K562 (cell line): ENCODE results near the gene PLEKHA8. TPM values are rescaled to one million over a fixed set of nuclear protein-coding genes. Genes with fewer than 3 reads are reported as not detected.

Source experiments
- ATAC-seq: fragments of 200-7000 bp; cut with Tn5 transposase; 3 replicates; pipeline ENCODE4 v1.9.1; 2020; ENCODE audit warnings: moderate library complexity
- BruUV-seq: library from RNA; stranded (reverse); fragments of 400-500 nt; replicated peaks from 2 replicates; lab custom pipeline; 2021; lab: Mats Ljungman, UMichigan
- CTCF ChIA-PET: fragments of 300-600 bp; formaldehyde crosslinking; extraction: SDS; loops from one replicate; lab custom pipeline; 2021; ENCODE audit warnings: low intra/inter-chr PET ratio; lab: Yijun Ruan, JAX
- POLR2A ChIA-PET: fragments of 300-600, 350-650 bp; sonication (Branson Sonifier 250); formaldehyde crosslinking; extraction: SDS; loops from one replicate; lab custom pipeline; 2021; ENCODE audit warnings: antibody characterized with exemption, inconsistent platforms; lab: Yijun Ruan, JAX
- DNase-seq, 4 experiments: peaks; one replicate each; pipeline versions ENCODE4 v3.0.0 to v3.0.0-alpha.2; 2011 to 2018; ENCODE audit warnings: low spot score in 3 of 4, mixed read lengths in 3 of 4; ENCODE audit errors: extremely low read depth in 1 of 4
- FAIRE-seq: peaks from 2 replicates; lab custom pipeline; 2011; peaks lifted over from hg19 to GRCh38; lab: Jason Lieb, UNC
- H2AFZ ChIP-seq: 2 replicates; pipeline ENCODE4 v1.6.0; 2011; ENCODE audit warnings: low read depth, low read length, control low read depth, inconsistent platforms
- H3K27ac ChIP-seq: fragments of 200-600 bp; 3 replicates; pipeline ENCODE4 v1.8.0; 2011; ENCODE audit warnings: low read depth, mild to moderate bottlenecking, control low read depth, inconsistent platforms, low read length, moderate library complexity, mixed read lengths; ENCODE audit errors: extremely low read depth
- H3K27me3 ChIP-seq, 2 experiments: fragments of 300-600 bp in 1 of 2; 2 replicates in 1 of 2; 3 replicates in 1 of 2; pipeline versions ENCODE4 v1.6.0 to v1.8.0; 2011; ENCODE audit warnings: inconsistent platforms in 2 of 2, low read length in 2 of 2, mild to moderate bottlenecking in 1 of 2, mixed read lengths in 1 of 2, moderate library complexity in 1 of 2; ENCODE audit not compliant: control insufficient read depth in 2 of 2, insufficient read depth in 2 of 2
- H3K36me3 ChIP-seq: fragments of 300-600 bp; 3 replicates; pipeline ENCODE4 v1.8.0; 2011; ENCODE audit warnings: mild to moderate bottlenecking, low read length, inconsistent platforms; ENCODE audit not compliant: control insufficient read depth, insufficient read depth
- H3K4me1 ChIP-seq, 2 experiments: fragments of 200-600 bp in 1 of 2; replicated peaks in 1 of 2; 2 replicates in 1 of 2; 3 replicates in 1 of 2; pipeline versions ENCODE4 v1.5.1 to v1.8.0; 2011; ENCODE audit warnings: inconsistent platforms in 2 of 2, low read length in 2 of 2, mild to moderate bottlenecking in 1 of 2, mixed read lengths in 1 of 2, moderate library complexity in 1 of 2; ENCODE audit not compliant: control insufficient read depth in 2 of 2, insufficient read depth in 2 of 2
- H3K4me2 ChIP-seq: 2 replicates; pipeline ENCODE4 v1.6.1; 2011; ENCODE audit warnings: low read length, control low read depth, inconsistent platforms, mixed read lengths; ENCODE audit not compliant: insufficient read depth
- H3K4me3 ChIP-seq: fragments of 200-600 bp; sonication (generic), shearing (Covaris generic); 2 replicates; pipeline ENCODE4 v1.5.1; 2016; ENCODE audit warnings: control low read depth, inconsistent platforms
- H3K79me2 ChIP-seq: fragments of 200-600 bp; 3 replicates; pipeline ENCODE4 v1.8.0; 2011; ENCODE audit warnings: low read length, inconsistent platforms; ENCODE audit not compliant: control insufficient read depth, insufficient read depth
- H3K9ac ChIP-seq, 2 experiments: 2 replicates each; pipeline versions ENCODE4 v1.6.0 to v1.6.1; 2011; ENCODE audit warnings: low read depth in 2 of 2, low read length in 2 of 2, control low read depth in 1 of 2, inconsistent platforms in 1 of 2, mild to moderate bottlenecking in 1 of 2, mixed read lengths in 1 of 2; ENCODE audit not compliant: insufficient read depth in 1 of 2
- H3K9me1 ChIP-seq: one replicate; pipeline ENCODE4 v1.6.0; 2011; ENCODE audit warnings: inconsistent platforms, mild to moderate bottlenecking, low read length, moderate library complexity; ENCODE audit not compliant: control insufficient read depth, insufficient read depth
- H3K9me3 ChIP-seq: replicated peaks from 2 replicates; pipeline ENCODE4 v1.5.1; 2011; ENCODE audit warnings: low read depth, low read length, inconsistent platforms; ENCODE audit not compliant: control insufficient read depth, insufficient read depth
- H4K20me1 ChIP-seq: replicated peaks from 2 replicates; pipeline ENCODE4 v1.6.1; 2011; ENCODE audit warnings: low read length, inconsistent platforms, mixed read lengths; ENCODE audit not compliant: control insufficient read depth, insufficient read depth
- BRD4 ChIP-seq: fragments of 200-600 bp; sonication (generic); IDR thresholded peaks from 2 replicates; pipeline ENCODE4 v1.6.1; 2017; ENCODE audit warnings: inconsistent platforms
- FIP1L1 ChIP-seq: fragments of 200-400 bp; formaldehyde crosslinking; IDR thresholded peaks from 2 replicates; pipeline ENCODE4 v1.6.1; 2018; ENCODE audit warnings: mild to moderate bottlenecking, low read depth, low read length; ENCODE audit not compliant: poor library complexity, severe bottlenecking
- FOSL1 ChIP-seq: fragments of 200-800 bp; sonication (Bioruptor generic); conservative IDR thresholded peaks from 2 replicates; pipeline ENCODE4 v1.6.1; 2016; ENCODE audit warnings: missing genetic modification characterization, missing compliant biosample characterization
- HIVEP1 ChIP-seq: fragments of 250-450 bp; sonication (Bioruptor Pico); IDR thresholded peaks from 2 replicates; pipeline ENCODE4 v1.4.0; 2020; ENCODE audit warnings: mild to moderate bottlenecking
- KLF16 ChIP-seq: IDR thresholded peaks from 2 replicates; pipeline ENCODE4 v1.6.1; 2016; ENCODE audit warnings: antibody characterized with exemption
- MBD1 ChIP-seq: fragments of 250-450 bp; sonication (Bioruptor Pico); IDR thresholded peaks from 2 replicates; pipeline ENCODE4 v1.8.0; 2022; ENCODE audit warnings: inconsistent platforms
- MXD1 ChIP-seq: fragments of 250-450 bp; sonication (Bioruptor Pico); IDR thresholded peaks from 2 replicates; pipeline ENCODE4 v1.8.0; 2021; ENCODE audit warnings: borderline replicate concordance, mild to moderate bottlenecking, moderate library complexity; ENCODE audit not compliant: poor library complexity, severe bottlenecking
- NEUROD1 ChIP-seq: fragments of 150-350 bp; IDR thresholded peaks from 2 replicates; pipeline ENCODE4 v1.6.1; 2014; ENCODE audit warnings: borderline replicate concordance, low read length, low read depth; ENCODE audit not compliant: partially characterized antibody
- NUFIP1 ChIP-seq: fragments of 450-650 bp; IDR thresholded peaks from 2 replicates; pipeline ENCODE4 v1.6.1; 2018; ENCODE audit not compliant: partially characterized antibody
- POLR2G ChIP-seq: fragments of 200-400 bp; formaldehyde crosslinking; IDR thresholded peaks from 2 replicates; pipeline ENCODE4 v1.6.1; 2017; ENCODE audit warnings: low read depth, mild to moderate bottlenecking, antibody characterized with exemption, low read length, moderate library complexity
- TGIF2 ChIP-seq: sonication (generic); formaldehyde crosslinking; IDR thresholded peaks from 2 replicates; pipeline ENCODE4 v1.8.1; 2022; ENCODE audit warnings: mild to moderate bottlenecking, missing genetic modification reagents, moderate library complexity
- ZNF133 ChIP-seq: fragments of 250-450 bp; sonication (Bioruptor Pico); IDR thresholded peaks from 2 replicates; pipeline ENCODE4 v1.4.0; 2020; ENCODE audit warnings: mild to moderate bottlenecking
- ZNF175 ChIP-seq: fragments of 200-800 bp; sonication (Bioruptor generic); IDR thresholded peaks from 2 replicates; pipeline ENCODE4 v1.6.1; 2016; ENCODE audit warnings: low read depth, mild to moderate bottlenecking, missing genetic modification characterization, missing compliant biosample characterization
- ZNF311 ChIP-seq: fragments of 250-450 bp; sonication (Bioruptor Pico); IDR thresholded peaks from 2 replicates; pipeline ENCODE4 v1.4.0; 2020; ENCODE audit warnings: mild to moderate bottlenecking, moderate library complexity
- ZNF512 ChIP-seq: IDR thresholded peaks from 2 replicates; pipeline ENCODE4 v1.6.1; 2016; ENCODE audit warnings: missing genetic modification characterization, missing compliant biosample characterization
- WGBS: fragments of 100-300 bp; shearing (Covaris generic); methylation state at CpG from one replicate; pipeline ENCODE4 v1.1.6; 2016; ENCODE audit warnings: low coverage, mixed read lengths; ENCODE audit not compliant: insufficient coverage; ENCODE audit errors: missing lambda C conversion rate; 5-methylcytosine and 5-hydroxymethylcytosine counted together
- in situ Hi-C: fragments of 300-500 bp; cut with MboI; formaldehyde crosslinking; loops from 4 replicates; pipeline ENCODE4 v1.15.0; 2018; ENCODE audit warnings: inconsistent platforms, mixed read lengths
- intact Hi-C: fragments of 100-400 bp; cut with micrococcal nuclease; formaldehyde crosslinking; loops from 2 replicates; pipeline ENCODE4 v1.14.2; 2022
- polyA plus RNA-seq, 8 experiments: library from polyadenylated mRNA; depleted of rRNA in 4 of 8; stranded (reverse) in 5 of 8; unstranded in 3 of 8; fragments of >200 nt; fragmentation: Nextera tagmentation in 2 of 8; fragmentation: Illumina TruSeq in 1 of 8; extraction: Ambion mirVana in 2 of 8; extraction: Trizol in 1 of 8; gene quantifications; 2 replicates each; pipeline versions ENCODE4 v1.2.1 to v1.2.3, GENCODE V29; 2011 to 2014; ENCODE audit warnings: inconsistent platforms in 1 of 8, missing spikeins in 1 of 8
- total RNA-seq, 7 experiments: library from RNA; depleted of rRNA in 6 of 7; stranded (reverse); fragments of >200 nt in 6 of 7; fragmentation: Illumina TruSeq in 2 of 7; extraction: Trizol in 2 of 7; gene quantifications; 2 replicates each; pipeline versions ENCODE4 v1.2.1 to v1.2.3, GENCODE V29; 2011 to 2021; ENCODE audit warnings: low replicate concordance in 1 of 7

Gene PLEKHA8
- total and polyA plus RNA-seq, 9 of the 15 experiments (the other 6 are each of a cell fraction or from before 2014, with no cell fraction given) = 3.2 to 16.3 (median 11.8) TPM

DNA sequence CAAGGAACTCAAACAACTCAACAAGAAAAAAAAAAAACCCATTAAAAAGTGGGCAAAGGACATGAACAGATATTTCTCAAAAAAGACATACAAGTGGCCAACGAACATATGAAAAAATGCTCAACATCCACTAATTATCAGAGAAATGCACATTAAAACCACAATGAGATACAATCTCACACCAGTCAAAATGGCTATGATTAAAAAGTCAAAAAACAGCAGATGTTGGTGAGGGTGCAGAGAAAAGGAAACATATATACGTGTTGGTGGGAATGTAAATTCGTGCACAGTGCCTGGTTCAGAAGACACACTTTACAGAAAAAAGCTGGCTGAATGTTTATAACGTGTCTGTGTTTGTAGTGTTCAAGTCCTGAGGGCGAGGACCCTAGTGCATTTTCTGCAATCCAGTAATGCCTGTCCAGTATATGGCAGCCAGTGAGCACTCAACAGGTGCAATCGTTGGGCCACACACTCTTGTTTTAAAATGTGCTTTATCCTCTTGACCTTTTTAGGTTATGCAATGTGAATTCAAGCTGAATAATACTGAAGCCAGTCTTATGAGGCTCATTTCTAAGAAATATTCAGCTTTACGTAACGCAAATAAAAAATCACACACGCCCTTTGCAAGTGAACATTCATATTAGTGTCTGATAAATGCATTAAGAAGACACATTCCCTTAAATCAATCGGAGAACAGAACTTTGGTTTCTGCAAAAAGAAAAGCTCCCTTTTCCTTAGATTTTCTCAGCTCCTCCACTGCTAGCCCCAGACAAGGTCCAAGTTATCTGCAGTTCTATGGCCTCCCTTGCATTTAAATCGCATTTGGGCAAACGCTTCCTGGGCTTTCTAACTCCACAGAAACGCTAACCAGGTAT is 105.8 kb downstream of the PLEKHA8 start:
- Histone ChIP-seq H3K4me1 (peaks cover 5 to 16% of the 10 kb centered on the region in 2 experiments; a peak in 4 of 5 replicates), H2AFZ (peak overlapping the region; percentile 86), H3K9me1 (no peaks in the 10 kb centered on the region), H4K20me1 (no peaks in the 10 kb centered on the region), H3K36me3 (no peaks in the 10 kb centered on the region), H3K4me3 (peak overlapping the region; percentile 76), H3K27me3 (no peaks in the 10 kb centered on the region), H3K9me3 (no peaks in the 10 kb centered on the region), H3K27ac (no peak overlapping the region), H3K79me2 (peaks cover 7% of the 10 kb centered on the region; the same call in 2 of the 3 replicates), H3K4me2 (peak overlapping the region; percentile 81), H3K9ac (peak overlapping the region; percentile 43 to 82; a peak in 3 of 4 replicates)
- in situ Hi-C loops (no loop called here), intact Hi-C loops (no loop called here)
- ChIA-PET POLR2A (interaction anchor here (0.6 to 2.4 kb wide), 3 partner anchors 11 to 664 kb away, joined by 3 to 13 read pairs (median 11); no protein-coding TSS in a partner anchor), CTCF (interaction anchor here (0.6 kb wide), 1 partner anchor 428 kb away, joined by 3 read pairs; no protein-coding TSS in a partner anchor)
- ATAC-seq (no peak), DNase-seq (no peak), FAIRE-seq (no peak)
- BruUV-seq = no TSS peak
- 11% methylated on average over 13 of the region's 13 CpGs for WGBS
- TF ChIP-seq ZNF512 (tag) (no peak), NEUROD1 (no peak), KLF16 (no peak), POLR2G (no peak), FOSL1 (tag) (no peak), BRD4 (no peak), ZNF311 (CRISPR knock-in tag) (no peak), MXD1 (CRISPR knock-in tag) (no peak), HIVEP1 (CRISPR knock-in tag) (no peak), ZNF175 (CRISPR knock-in tag) (no peak), NUFIP1 (no peak), ZNF133 (no peak), MBD1 (CRISPR knock-in tag) (no peak), FIP1L1 (no peak), TGIF2 (CRISPR knock-in tag) (no peak)
